ENCODE measurements around the gene FUBP3.

FUBP3 gene, protein sequence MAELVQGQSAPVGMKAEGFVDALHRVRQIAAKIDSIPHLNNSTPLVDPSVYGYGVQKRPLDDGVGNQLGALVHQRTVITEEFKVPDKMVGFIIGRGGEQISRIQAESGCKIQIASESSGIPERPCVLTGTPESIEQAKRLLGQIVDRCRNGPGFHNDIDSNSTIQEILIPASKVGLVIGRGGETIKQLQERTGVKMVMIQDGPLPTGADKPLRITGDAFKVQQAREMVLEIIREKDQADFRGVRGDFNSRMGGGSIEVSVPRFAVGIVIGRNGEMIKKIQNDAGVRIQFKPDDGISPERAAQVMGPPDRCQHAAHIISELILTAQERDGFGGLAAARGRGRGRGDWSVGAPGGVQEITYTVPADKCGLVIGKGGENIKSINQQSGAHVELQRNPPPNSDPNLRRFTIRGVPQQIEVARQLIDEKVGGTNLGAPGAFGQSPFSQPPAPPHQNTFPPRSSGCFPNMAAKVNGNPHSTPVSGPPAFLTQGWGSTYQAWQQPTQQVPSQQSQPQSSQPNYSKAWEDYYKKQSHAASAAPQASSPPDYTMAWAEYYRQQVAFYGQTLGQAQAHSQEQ

DNA sequence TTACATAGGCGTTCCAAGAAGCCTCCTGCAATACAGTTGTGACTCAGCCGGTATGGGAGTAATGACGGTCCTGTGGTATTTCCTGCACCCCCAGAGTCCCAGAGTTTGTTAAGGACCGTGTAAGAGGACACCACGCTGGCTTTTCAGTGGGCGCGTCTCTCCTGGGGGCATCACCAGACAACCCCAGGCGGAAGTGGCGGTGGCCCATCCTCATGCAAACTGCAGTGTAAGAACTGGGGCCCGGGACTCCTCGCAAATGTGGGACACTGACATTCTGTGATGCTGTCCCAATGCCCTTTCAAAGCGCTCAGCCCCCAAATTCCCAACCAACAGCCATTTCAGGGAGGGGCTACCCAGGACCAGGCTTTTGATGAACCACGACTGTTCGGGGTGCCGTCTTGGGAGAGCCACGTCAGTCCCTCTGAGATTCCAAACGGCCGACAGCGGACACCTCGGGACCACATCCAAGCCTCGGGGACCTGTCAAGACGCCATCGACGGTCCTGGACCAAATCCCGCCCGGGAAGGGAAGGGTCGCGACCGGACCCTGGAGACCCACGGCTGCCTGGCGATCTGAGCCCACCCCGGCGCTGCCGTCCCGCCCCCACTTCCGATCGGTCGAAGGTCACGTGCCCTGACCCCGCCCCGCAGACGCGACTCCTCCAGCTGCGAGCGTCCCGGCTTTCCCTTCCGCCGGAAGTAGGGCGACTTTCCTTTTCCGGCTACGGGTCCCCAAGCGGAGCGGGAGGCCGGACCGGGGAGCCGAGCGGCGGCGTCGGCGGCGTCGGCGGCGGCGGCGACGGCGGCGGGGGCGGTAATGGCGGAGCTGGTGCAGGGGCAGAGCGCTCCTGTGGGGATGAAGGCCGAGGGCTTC, at the start of gene FUBP3:
Gene FUBP3 (plus strand): TSS at position 713 of the 873 bp plus-strand sequence. CDS start 104 bp downstream, at position 817.
- DNase-seq (ENCODE audit: low spot score), result peak; percentile 99

DNA sequence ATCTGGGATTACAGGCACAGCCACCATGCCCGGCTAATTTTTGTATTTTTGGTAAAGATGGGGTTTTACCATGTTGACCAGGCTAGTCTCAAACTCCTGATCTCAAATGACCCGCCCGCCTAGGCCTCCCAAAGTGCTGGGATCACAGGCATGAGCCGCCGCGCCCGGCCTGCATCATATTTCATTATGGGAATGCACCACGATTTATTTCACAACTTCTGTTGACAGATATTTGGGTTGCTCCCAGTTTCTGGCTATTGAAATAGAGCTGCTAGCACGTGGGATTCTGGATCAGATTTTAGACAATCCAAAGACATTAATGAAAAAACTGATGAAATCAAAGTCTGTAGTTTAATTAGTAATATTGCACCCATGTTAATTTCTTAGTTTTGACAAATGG, 48.4 kb upstream of the FUBP3 start:
- no peak for DNase-seq (ENCODE audit: low spot score)

DNA sequence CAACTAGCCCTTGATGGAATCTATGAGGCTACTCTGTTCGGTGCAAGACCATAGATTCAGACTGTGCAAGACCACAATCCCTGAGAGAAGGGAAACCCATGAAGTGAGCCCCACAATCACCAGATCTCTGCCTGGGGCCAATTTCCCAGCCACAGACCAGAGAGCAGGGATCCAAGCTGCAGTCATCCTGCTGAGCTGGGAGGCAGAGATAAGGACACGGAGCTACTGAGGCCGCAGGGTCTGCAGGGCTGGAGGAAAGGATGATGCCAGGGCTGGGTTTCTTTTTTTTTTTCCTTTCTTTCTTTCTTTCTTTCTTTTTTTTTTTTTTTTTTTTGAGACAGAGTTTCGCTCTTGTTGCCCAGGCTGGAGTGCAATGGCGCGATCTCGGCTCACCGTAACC, 47.7 kb upstream of the FUBP3 start:
- DNase-seq (ENCODE audit: low spot score), result no peak

DNA sequence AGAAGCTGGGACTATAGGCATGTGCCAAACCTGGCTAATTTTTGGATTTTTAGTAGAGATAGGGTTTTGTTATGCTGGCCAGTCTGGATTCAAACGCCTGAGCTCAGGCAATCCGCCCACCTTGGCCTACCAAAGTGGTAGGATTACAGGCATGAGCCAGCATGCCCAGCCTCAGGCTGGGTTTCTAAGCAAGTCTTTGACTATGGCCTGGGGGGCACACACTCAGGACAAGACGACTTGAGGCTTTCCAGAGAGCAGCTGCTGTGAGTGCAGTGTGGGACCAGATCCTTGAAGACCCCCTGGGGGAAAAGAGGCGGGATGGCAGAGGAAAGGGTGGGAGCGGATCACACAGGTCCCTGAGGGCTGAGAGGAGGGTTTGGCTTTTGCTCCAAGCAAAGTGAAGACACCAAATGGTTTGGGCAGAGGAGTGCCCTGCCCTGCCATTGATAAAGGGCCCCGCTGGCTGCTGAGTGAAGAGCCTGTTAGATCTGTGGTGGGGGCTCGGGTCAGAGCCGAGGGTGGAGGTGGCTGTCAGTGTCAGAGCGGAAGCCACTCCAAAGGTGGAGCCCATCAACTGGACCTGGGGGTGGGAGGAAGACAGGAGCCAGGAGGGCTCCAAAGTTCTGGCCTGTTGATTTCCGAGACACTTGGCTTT, 46.8 kb upstream of the FUBP3 start:
- DNase-seq (ENCODE audit: low spot score), result no peak

DNA sequence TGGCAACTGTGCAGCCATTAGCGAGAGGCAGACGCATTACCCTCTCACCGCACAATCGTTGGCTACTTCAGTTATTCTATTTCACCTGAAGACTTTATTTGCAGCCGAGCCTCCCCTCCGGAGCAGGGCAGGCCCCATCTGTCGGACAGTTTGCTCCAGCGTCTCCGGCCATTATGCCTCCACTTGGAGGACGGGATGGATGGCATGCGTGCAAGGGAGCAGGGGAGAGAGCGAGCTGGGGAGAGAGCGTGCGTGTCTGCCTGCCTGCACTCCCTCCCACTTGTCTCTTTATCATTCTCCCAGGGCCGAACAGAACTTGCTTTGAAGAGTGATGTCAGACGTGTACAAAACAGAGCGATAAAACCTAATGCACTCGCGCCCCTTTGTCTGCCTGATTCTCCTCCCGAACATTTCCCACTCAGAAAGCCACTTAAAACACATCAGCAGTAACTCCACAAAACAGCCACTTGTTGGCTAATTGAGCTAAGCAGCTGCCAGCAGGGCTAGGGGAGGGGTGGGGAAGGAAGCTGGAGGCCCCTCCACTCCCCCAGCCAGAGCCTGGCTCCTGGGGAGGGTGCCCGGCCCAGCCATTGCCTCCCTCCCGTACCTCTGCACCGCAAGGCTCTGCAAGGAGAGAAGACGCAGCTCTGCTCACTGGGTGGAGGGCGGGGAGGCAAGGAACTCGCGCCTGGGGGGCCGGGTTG, 43.4 kb upstream of the FUBP3 start:
- DNase-seq (ENCODE audit: low spot score), result peak; percentile 57

DNA sequence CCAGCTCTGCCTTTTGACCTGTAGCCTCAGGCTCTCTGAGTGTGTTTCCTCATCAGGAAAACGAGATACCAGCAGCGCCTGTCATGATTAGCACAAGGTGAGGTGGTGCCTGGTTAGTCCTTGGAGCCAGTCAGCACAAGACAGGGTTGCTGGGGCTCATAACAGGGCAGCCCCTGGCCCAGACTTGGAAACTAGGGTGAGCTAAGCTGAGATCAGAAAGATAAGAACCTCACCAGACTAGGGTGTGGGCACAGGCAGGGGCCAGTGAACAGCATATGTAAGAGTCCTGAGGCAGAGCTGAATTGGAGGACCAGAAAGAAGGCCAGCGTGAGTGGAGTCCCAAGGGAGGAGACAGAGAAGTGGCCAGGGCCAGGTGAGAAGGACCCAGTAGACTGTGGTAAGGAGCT, 42.7 kb upstream of the FUBP3 start:
- no peak for DNase-seq (ENCODE audit: low spot score)

DNA sequence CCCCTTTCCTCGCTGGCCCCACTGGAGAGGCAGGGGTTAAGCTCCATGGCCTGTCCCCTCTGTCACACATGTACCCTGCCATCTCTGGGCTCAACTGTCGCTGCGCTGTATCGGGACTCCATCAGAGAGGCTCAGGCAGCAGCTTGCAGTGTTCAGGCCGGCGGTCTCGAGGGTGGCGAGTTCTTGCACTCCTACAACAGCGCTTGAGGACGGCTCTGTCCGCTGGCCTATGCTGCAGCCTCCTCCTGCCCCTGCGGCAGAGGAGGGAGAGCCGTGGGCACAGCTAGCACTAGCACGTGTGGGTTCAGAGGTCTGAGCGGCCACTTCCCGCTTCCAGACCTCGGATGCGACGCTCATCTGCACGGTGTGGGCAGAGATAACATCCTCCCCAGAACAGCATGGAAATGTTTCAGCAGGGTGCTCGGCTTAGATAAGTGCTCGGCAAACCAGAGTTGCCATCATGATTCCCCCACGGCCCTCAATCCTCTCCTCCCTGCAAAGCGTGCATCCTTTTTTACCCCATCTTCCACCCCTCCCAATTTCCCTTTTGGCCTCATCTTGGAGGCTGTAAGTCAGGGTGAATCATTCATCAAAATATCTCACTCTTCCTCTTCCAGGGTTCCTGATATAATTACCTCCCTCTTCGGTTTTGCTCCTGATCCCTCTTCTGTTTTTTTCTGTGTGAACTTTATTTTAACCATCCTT, 41.9 kb upstream of the FUBP3 start:
- DNase-seq (ENCODE audit: low spot score), result no peak

DNA sequence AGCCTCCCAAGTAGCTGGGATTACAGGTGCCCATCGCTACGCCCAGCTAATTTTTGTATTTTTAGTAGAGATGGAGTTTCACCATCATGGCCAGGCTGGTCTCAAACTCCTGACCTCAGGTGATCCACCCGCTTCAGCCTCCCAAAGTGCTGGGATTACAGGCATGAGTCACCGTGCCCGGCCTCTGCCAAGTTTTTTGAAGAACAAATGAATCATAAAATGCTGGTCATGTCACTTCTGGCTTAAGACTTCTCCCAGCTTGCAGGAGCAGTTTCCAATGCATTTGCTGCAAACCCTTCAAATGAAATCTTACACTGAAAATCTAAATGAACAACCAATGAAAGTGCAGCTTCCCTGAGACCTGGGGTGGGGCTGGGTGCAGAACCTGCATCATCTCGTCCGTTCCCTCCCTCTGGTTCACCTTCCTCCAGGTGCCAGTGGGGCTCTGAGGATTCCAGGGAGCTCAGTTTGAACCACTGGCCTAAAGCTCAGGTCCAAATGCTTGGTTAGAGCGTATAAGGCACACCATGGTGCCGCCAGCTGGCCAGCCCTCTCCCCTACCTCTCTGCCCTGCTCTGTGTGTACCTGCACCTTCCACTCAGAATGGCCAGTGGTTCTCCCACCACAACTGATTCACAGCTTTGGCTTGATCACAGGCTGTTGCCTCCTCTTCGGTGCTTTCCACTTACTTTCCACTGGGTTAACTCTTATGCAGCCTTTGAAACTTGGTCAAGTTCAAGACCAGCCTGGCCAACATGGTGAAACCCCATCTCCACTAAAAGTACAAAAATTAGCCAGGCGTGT, 39.8 kb upstream of the FUBP3 start:
- no peak for DNase-seq (ENCODE audit: low spot score)

DNA sequence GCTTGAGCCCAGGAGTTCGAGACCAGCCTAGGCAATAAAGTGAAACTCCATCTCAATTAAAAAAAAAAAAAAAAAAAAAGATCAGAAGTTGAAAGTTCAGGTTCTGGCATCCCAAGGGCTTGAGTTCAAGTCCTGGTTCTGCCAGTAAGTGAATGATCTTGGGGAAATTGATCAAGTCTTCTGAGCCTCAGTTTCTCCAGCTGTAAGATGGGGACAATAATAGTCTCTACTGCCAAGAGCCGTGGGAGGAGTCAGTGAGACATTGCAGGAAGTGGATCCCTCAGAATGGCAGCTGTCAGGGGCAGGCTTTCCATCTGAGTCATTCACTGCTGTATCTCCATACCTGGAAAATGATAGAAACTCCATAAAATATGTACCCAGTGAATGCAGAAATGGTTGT, 37.8 kb upstream of the FUBP3 start:
- no peak for DNase-seq (ENCODE audit: low spot score)

DNA sequence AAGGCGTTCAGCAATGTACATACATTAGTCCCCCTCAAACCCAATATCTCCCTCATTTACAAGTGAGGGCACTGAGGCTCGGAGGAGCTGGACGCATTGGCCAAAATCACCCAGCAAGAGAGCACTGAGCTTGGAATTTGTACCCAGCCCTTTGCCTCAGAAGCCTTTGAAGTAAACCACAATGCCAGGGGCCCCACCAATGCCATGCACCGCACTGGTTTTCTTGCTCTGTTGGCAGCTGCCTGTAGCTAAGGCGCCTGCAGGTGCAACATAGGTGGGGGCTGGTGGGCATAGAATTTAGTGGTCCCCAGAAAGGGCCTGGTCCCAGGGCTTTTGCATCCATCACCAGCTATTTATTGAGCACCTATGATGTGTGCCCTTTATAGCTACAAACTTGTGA, 37.3 kb upstream of the FUBP3 start:
- DNase-seq (ENCODE audit: low spot score), result no peak

DNA sequence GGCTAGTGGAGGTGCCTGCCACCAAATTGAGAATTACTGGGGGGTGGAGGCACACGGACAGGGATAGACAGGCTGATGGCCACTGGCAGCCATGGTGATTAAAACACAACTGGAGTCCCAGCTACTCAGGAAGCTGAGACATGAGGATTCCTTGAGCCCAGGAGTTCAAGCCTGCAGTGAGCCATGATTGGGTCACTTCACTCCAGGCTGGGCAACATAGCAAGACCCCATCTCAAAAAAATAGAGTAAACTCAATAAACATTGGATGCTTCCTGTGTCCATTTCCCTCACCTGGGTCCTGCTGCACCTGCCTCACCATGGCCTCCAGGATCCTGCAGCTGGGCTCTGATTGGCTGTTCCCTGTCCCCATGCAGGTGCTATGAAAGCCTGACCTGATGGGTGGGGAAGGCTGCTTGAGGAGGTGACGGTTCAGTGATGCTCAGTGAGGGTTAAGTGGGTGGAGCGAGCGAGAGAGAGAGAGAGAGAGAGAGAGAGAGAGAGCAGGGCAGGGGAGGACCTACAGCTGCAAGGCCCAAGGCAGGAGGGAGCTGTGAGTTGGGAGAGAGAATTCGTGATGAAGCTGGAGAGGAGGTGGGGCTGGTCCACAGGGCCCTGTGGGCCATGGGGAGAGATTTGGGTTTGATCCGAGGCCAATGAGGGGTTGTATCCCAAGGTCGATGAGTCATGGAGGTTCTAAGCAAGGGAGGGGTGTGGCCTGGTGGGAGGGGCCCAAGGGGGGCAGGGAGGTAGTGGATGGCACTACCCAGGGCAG, 36.7 kb upstream of the FUBP3 start:
- DNase-seq (ENCODE audit: low spot score), result no peak

DNA sequence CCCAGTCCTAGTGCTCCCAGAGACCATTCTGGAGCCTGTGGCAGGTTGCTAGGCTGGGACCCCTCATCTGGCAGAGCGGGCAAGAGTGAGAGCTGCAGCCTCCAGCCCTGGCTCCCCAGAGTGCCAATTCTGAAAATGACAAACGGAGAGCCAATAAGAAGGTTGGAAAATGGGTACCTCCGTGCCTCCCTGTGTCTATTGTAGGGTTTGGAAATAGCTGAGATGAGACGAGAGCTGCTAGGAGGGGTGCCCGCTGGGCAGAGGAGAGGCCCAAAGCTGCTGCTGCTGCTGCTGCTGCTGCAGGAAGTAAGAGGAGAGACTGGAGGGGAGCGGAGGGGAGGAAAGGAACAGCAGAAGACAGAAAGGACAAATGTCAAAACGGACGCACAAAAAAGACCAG, 36.0 kb upstream of the FUBP3 start:
- no peak for DNase-seq (ENCODE audit: low spot score)

DNA sequence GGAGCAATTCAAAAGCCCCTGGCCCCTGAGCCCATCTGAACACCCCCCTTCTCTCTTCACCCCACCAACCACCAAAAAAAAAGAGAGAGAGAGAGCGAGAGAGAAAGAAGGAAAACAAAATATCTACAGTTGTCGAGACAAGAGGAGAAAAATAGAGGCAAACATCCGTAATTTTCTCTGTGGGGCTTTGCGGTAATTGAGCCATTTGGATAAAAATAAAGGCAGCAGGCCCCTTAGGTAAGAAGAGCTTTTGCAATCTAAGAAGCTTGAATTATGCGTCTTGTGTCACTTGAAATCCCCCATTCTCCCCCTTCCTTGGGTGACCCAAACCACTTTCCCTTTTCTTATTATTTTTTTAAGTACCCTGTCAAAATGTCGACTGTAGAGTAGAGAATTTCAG, 35.5 kb upstream of the FUBP3 start:
- no peak for DNase-seq (ENCODE audit: low spot score)

DNA sequence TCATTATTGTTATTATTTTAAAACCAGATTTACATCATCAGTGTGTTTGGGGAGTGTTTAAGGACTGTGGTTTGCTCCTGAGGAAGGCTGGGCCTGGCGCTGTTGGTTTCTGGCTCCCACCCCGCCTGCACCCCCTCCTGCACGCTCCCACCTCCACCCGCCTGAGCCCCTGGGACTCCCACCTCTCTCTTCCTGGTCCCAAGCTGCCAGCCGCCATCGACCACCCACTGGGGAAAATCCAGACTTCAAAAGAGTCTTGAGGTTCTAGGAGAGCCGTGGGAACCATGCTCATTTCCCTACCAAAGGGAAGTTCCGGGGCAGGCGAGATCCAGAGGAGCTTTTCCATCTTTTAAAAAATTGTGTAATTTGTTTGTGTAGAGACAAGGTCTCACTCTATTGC, 35.0 kb upstream of the FUBP3 start:
- DNase-seq (ENCODE audit: low spot score), result no peak

DNA sequence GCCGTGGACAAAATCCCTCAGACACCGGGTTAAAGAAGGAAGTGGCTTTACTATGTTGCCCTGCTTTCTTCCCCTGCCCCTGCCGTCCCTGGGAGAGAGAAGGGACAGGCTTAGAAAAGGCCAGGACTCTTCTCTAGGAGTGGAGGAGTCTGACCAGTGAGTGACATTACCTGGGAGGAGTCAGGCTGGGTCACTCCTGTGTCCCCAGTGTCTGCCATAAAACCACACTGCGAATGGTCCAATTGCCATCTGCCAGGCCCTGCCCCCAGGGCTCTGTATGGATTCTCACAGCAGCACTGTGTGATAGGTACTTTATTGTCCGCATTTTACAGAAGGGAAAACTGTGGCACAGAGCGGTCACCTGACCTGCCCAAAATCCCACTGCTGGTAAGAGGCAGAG, 31.3 kb upstream of the FUBP3 start:
- DNase-seq (ENCODE audit: low spot score), result no peak

DNA sequence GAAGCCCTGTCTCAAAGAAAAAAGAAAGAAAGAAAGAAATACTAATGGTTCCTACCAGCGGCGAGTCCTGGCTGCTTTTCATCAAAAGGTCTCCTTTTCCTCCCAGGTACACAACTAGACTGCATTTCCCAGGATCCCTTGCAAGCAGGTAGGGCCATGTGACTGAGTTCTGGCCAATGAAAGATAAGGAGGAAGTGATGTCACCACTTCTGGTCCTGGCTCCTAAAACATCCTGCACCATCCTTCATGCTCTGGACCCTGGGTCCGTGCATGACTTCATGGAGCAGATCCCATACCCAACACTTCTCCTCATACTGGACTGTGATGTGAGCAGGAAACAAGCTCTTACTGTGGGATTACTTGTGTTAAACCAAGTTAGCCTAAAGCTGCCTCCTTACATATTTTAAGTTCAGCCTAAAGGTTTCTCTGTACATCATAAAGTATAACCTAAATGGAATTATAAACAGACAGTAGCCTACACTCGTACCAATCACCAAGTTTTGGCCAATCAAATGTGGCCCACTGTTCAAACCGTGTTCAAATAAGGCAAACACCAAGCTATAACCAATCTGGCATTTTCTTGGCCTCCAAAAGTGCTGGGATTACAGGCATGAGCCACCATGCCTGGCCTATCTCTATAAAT, 30.2 kb upstream of the FUBP3 start:
- no peak for DNase-seq (ENCODE audit: low spot score)

DNA sequence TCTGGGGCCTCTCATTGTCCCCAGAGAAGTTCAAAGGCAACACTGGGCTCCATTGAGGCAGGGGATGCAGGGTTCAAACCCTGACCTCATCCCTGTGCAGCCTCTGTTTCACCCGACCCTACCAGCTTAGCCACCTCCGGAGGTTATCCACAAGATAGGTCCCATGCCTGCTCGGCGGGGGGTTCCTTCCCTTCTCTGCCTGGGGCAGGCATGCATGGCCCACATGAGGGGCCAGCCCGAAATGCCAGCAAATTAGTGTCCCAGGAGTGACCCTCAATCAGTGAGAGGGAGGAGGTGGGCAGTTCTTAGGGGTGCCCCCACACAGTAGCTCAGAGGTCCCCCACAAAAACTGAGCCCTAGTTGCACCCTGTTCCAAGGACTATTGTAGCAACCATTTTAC, 24.8 kb upstream of the FUBP3 start:
- DNase-seq (ENCODE audit: low spot score), result no peak

DNA sequence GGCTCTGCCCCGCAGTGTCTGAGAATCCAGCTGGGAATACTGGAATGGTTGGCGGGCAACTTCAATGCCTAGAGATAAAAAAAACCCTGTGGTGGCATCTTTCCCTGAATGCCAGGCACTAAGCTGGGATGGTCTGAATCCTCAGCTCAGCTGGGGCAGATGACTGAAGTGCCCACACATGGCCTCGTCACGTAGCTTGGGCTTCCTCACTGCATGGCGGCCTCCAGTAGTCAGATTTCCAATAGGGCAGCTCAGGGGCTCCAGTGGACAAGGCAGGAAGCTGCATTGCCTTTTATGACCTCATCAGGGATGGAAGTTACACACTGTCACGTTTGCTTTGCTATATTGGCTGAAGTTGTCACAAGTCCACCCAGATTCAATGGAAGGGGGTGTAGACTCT, 24.3 kb upstream of the FUBP3 start:
- no peak for DNase-seq (ENCODE audit: low spot score)

DNA sequence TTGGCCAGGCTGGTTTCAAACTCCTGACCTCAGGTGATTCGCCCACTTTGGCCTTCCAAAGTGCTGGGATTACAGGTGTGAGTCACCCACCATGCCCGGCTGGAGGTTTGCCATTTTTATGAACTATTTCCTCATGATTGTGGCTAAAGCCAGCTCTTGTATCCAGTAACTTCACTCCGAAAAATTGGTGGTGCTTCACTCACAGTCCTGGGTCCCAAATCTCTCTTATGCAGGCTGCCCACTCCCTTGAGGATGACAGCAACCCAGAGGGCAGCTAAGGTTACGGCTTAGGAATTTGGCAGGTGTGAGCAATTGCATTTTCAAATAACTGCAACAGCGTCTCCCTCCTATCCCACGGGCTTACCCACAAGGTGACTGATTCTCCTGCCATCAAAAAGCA, 23.4 kb upstream of the FUBP3 start:
- no peak for DNase-seq (ENCODE audit: low spot score)
